ENCODE measurements around the gene GRIP1. TPM values are rescaled to one million over a fixed set of nuclear protein-coding genes. Genes with fewer than 3 reads are reported as not detected.

The GRIP1 gene
- total RNA-seq, 2 donors from 2014 or later: 0.28 TPM; not detected in 1

DNA sequence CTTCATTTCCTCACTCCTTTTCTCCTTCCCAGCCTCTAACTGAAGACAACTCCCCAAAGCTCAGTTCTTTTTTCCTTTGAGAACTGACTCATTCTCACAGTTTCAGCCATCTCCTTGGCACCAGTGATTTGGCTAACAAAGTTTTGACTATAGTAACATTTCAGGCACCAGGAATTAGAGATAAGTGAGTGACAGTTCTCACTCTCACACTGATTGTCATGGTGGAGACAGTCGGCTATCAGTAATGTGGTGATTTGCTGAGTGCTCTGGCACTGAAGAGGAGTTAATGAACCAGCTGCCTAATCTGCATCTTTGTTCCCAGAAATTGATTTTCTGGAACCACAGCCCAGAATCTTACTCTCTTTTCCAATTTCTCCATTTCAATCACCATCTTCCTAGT is 347.1 kb downstream of the GRIP1 start:
- no peak overlapping the region for H3K4me3 ChIP-seq
- DNase-seq (ENCODE audit: low spot score) (no peak), ATAC-seq (ENCODE audit: insufficient number of reproducible peaks, low FRiP score, low read depth) (no peak)
- TF ChIP-seq CTCF (IDR thresholded peaks at IDR 0.05): no peak
- H3K27me3 ChIP-seq (replicated peaks; ENCODE audit: insufficient read depth): no peaks in the 10 kb centered on the region
- H3K9me3 ChIP-seq: no peaks in the 10 kb centered on the region
- H3K36me3 ChIP-seq: no peaks in the 10 kb centered on the region
- H3K27ac ChIP-seq: no peak overlapping the region
- no peaks in the 10 kb centered on the region for H3K4me1 ChIP-seq (ENCODE audit: control insufficient read depth in 1 of 2, low read depth in 2 of 2)

GRCh38 chr12:66331016-66331415 is 347.9 kb downstream of the GRIP1 start:
- no peaks in the 10 kb centered on the region for H3K4me1 ChIP-seq (ENCODE audit: control insufficient read depth in 1 of 2, low read depth in 2 of 2)
- no peaks in the 10 kb centered on the region for H3K9me3 ChIP-seq
- no peak for TF ChIP-seq CTCF (IDR thresholded peaks at IDR 0.05)
- no peaks in the 10 kb centered on the region for H3K36me3 ChIP-seq
- DNase-seq (ENCODE audit: low spot score): no peak
- no peaks in the 10 kb centered on the region for H3K27me3 ChIP-seq (replicated peaks; ENCODE audit: insufficient read depth)
- no peak overlapping the region for H3K27ac ChIP-seq
- no peak for ATAC-seq (ENCODE audit: insufficient number of reproducible peaks, low FRiP score, low read depth)
- no peak overlapping the region for H3K4me3 ChIP-seq

DNA sequence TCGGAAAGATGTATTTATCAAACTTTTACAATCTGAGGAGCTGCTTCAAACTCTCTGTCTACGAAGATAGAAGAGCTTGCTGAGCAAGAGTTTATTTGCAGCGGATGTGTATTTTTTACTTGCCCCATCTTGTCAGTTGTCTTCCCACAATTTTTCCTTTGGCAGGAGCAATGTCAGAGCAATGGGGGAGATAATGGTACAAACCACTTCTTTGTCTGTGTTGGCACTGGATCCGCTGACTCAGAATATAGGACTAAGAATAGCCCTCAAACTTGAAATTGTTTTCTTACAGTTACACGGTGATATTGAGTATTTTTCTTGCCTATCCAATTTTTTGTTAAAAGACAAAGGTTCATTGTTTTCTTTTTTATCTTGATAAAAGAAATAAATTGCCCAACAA is 348.9 kb downstream of the GRIP1 start:
- H3K27ac ChIP-seq: no peak overlapping the region
- no peak overlapping the region for H3K4me3 ChIP-seq
- H3K36me3 ChIP-seq: no peaks in the 10 kb centered on the region
- H3K4me1 ChIP-seq (ENCODE audit: control insufficient read depth in 1 of 2, low read depth in 2 of 2): no peaks in the 10 kb centered on the region
- no peak for TF ChIP-seq CTCF (IDR thresholded peaks at IDR 0.05)
- DNase-seq (ENCODE audit: low spot score): no peak
- no peaks in the 10 kb centered on the region for H3K27me3 ChIP-seq (replicated peaks; ENCODE audit: insufficient read depth)
- no peaks in the 10 kb centered on the region for H3K9me3 ChIP-seq
- ATAC-seq (ENCODE audit: insufficient number of reproducible peaks, low FRiP score, low read depth): no peak

- DNase-seq (ENCODE audit: low spot score): no peak
- Histone ChIP-seq H3K4me3 (no peak overlapping the region), H3K27me3 (replicated peaks; ENCODE audit: insufficient read depth) (no peaks in the 10 kb centered on the region), H3K27ac (no peak overlapping the region), H3K4me1 (ENCODE audit: control insufficient read depth in 1 of 2, low read depth in 2 of 2) (no peaks in the 10 kb centered on the region), H3K9me3 (no peaks in the 10 kb centered on the region), H3K36me3 (no peaks in the 10 kb centered on the region)
- ATAC-seq (ENCODE audit: insufficient number of reproducible peaks, low FRiP score, low read depth): no peak
- TF ChIP-seq CTCF (IDR thresholded peaks at IDR 0.05): no peak
Observed at GRCh38 chr12:66323017-66323416, 355.9 kb downstream of the GRIP1 start.

GRCh38 chr12:66321435-66321834 is 357.4 kb downstream of the GRIP1 start:
- H3K4me3 ChIP-seq: no peak overlapping the region
- H3K27me3 ChIP-seq (replicated peaks; ENCODE audit: insufficient read depth): no peaks in the 10 kb centered on the region
- ATAC-seq (ENCODE audit: insufficient number of reproducible peaks, low FRiP score, low read depth) (no peak), DNase-seq (ENCODE audit: low spot score) (no peak)
- TF ChIP-seq CTCF (IDR thresholded peaks at IDR 0.05): no peak
- no peak overlapping the region for H3K27ac ChIP-seq
- H3K4me1 ChIP-seq (ENCODE audit: control insufficient read depth in 1 of 2, low read depth in 2 of 2): no peaks in the 10 kb centered on the region
- H3K36me3 ChIP-seq: no peaks in the 10 kb centered on the region
- no peaks in the 10 kb centered on the region for H3K9me3 ChIP-seq

Measured in thoracic aorta (tissue), 2 donors.